ENCODE measurements around the gene C20orf204.
"Not testable (repeated sequence)": the region's sequence is repeated elsewhere in the genome, so short reads cannot be mapped to it uniquely, and the experiment has no call there.

Gene C20orf204

GRCh38 chr20:64084685-64085152, 48.7 kb downstream of the C20orf204 start:
- no peak for DNase-seq

- no peak for DNase-seq
Observed at GRCh38 chr20:64086801-64087200, 50.8 kb downstream of the C20orf204 start.

- DNase-seq, result not testable (repeated sequence)
Observed at GRCh38 chr20:64087226-64087825, 51.3 kb downstream of the C20orf204 start.

- not testable (repeated sequence) for DNase-seq
Observed at GRCh38 chr20:64088586-64088985, 52.6 kb downstream of the C20orf204 start.
